Endodermal cell (in vitro differentiated cells): Measurements from ENCODE around the gene CLSTN2. TPM values are rescaled to one million over a fixed set of nuclear protein-coding genes. Genes with fewer than 3 reads are reported as not detected.

ENCODE experiments used
- DNase-seq: peaks from one replicate; pipeline ENCODE4 v3.0.0-alpha.2; 2017
- H3K27ac ChIP-seq: 2 replicates; pipeline ENCODE4 v1.5.1; 2013; ENCODE audit warnings: mild to moderate bottlenecking, low read depth, low read length, moderate library complexity
- H3K27me3 ChIP-seq: 2 replicates; pipeline ENCODE4 v1.6.1; 2013; ENCODE audit warnings: mild to moderate bottlenecking, low read length, moderate library complexity; ENCODE audit not compliant: insufficient read depth, control insufficient read depth, poor library complexity, severe bottlenecking
- H3K36me3 ChIP-seq: 2 replicates; pipeline ENCODE4 v1.7.0; 2013; ENCODE audit warnings: mild to moderate bottlenecking, low read length, moderate library complexity; ENCODE audit not compliant: control insufficient read depth, insufficient read depth
- H3K4me1 ChIP-seq: one replicate; pipeline ENCODE4 v1.7.0; 2013; ENCODE audit warnings: low read length; ENCODE audit not compliant: control insufficient read depth, insufficient read depth
- H3K4me3 ChIP-seq: 2 replicates; pipeline ENCODE4 v1.5.1; 2013; ENCODE audit warnings: mild to moderate bottlenecking, low read length, moderate library complexity
- H3K9ac ChIP-seq: 2 replicates; pipeline ENCODE4 v1.6.1; 2013; ENCODE audit warnings: mild to moderate bottlenecking, low read length, moderate library complexity; ENCODE audit not compliant: poor library complexity, severe bottlenecking; ENCODE audit errors: extremely low read depth
- H3K9me3 ChIP-seq: 2 replicates; pipeline ENCODE4 v1.6.1; 2013; ENCODE audit warnings: mild to moderate bottlenecking, low read length, moderate library complexity; ENCODE audit not compliant: control insufficient read depth
- H3K27ac Mint-ChIP-seq: 2 replicates; pipeline ENCODE4 v1.8.0; 2020; ENCODE audit warnings: mixed read lengths
- H3K27me3 Mint-ChIP-seq: 2 replicates; pipeline ENCODE4 v1.8.0; 2021; ENCODE audit warnings: mild to moderate bottlenecking, mixed read lengths; ENCODE audit not compliant: insufficient read depth
- H3K36me3 Mint-ChIP-seq: 2 replicates; pipeline ENCODE4 v1.8.0; 2020; ENCODE audit warnings: low read depth, mixed read lengths
- H3K4me1 Mint-ChIP-seq: 2 replicates; pipeline ENCODE4 v1.8.0; 2020; ENCODE audit warnings: mixed read lengths
- H3K4me3 Mint-ChIP-seq: 2 replicates; pipeline ENCODE4 v1.8.0; 2020; ENCODE audit warnings: mild to moderate bottlenecking, moderate library complexity, mixed read lengths
- H3K9me3 Mint-ChIP-seq: 2 replicates; pipeline ENCODE4 v1.8.0; 2020; ENCODE audit warnings: mild to moderate bottlenecking, mixed read lengths
- WGBS, 2 experiments: methylation state at CpG; one replicate each; pipeline versions ENCODE4 v1.1.5 to v1.1.7; 2013; ENCODE audit warnings: missing lambda C conversion rate in 2 of 2, mixed read lengths in 1 of 2; ENCODE audit not compliant: insufficient coverage in 1 of 2, insufficient read length in 1 of 2; 5-methylcytosine and 5-hydroxymethylcytosine counted together
- total RNA-seq, 2 donors: library from RNA; stranded (reverse); fragmentation: NEBNext Ultra II Directional in 1 of 2; extraction: Animal tissue kit (Norgen Biotek cat#: 25700) in 1 of 2; gene quantifications; 2 replicates in 1 of 2; 3 replicates in 1 of 2; pipeline ENCODE4 v1.2.1, GENCODE V29; 2021
- TF ChIP-seq, protein P1 (sequence below): fragments of 200-600 bp; sonication (generic); conservative IDR thresholded peaks from 2 replicates; pipeline ENCODE4 v1.5.0; 2021; ENCODE audit warnings: antibody characterized with exemption, mild to moderate bottlenecking

Gene CLSTN2
- total RNA-seq, 2 donors from 2014 or later = 0.13 to 0.42 TPM

DNA sequence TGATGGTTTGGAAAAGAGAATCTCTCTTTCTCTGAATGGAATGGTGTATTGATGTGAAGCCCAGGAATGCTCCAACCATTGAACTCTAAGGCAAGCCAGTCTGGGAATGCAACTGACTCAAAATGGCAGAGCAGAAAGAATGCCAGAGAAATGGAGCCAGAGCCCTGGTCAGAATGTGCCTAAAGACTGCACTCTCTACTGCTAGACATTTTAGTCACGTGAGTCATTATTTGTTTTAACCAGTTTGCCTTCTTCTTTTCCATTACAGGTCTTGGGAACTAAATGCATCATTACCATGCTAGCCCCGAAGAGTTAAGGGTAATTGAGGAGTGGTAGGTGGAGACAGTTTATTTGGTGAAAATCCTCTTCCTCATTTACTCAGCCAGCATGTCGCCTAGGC, 675.6 kb downstream of the CLSTN2 start:
- no peaks in the 10 kb centered on the region for H3K36me3 Mint-ChIP-seq
- Histone ChIP-seq H3K4me1 (no peaks in the 10 kb centered on the region), H3K9ac (no peak overlapping the region), H3K27ac (no peak overlapping the region), H3K9me3 (no peaks in the 10 kb centered on the region), H3K36me3 (no peaks in the 10 kb centered on the region), H3K4me3 (no peak overlapping the region), H3K27me3 (no peaks in the 10 kb centered on the region)
- no peaks in the 10 kb centered on the region for H3K9me3 Mint-ChIP-seq
- TF ChIP-seq, protein P1, sequence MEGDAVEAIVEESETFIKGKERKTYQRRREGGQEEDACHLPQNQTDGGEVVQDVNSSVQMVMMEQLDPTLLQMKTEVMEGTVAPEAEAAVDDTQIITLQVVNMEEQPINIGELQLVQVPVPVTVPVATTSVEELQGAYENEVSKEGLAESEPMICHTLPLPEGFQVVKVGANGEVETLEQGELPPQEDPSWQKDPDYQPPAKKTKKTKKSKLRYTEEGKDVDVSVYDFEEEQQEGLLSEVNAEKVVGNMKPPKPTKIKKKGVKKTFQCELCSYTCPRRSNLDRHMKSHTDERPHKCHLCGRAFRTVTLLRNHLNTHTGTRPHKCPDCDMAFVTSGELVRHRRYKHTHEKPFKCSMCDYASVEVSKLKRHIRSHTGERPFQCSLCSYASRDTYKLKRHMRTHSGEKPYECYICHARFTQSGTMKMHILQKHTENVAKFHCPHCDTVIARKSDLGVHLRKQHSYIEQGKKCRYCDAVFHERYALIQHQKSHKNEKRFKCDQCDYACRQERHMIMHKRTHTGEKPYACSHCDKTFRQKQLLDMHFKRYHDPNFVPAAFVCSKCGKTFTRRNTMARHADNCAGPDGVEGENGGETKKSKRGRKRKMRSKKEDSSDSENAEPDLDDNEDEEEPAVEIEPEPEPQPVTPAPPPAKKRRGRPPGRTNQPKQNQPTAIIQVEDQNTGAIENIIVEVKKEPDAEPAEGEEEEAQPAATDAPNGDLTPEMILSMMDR = no peak
- H3K27ac Mint-ChIP-seq = no peak overlapping the region
- 84 to 92% methylated on average over 2 to 3 of the region's 3 CpGs for WGBS, 2 experiments
- H3K27me3 Mint-ChIP-seq = peaks cover 20% of the 10 kb centered on the region
- H3K4me3 Mint-ChIP-seq = no peak overlapping the region
- no peak for DNase-seq
- peaks cover 8% of the 10 kb centered on the region for H3K4me1 Mint-ChIP-seq

DNA sequence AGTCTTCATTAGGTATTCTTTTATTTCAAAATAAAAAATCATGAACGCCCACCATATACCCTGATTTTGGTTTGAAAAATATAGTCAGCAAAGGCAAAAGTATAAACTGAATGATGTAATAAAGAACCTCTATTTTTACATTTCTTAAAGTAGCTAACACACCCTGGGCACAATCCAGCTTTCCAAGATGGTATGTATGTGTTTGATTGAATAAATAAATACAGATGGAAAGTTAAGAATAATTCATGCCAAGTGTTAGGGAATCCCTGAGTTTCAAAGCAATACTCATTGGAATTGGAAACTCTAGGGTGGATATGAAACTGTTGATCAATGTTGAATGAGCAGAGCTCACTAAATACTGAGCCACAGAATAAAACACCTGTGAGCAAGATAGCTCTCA, 679.0 kb downstream of the CLSTN2 start:
- TF ChIP-seq, protein P1 = no peak
- WGBS, 2 experiments = 100% methylated on average over 1 of the region's 1 CpG; no CpG with 5 or more reads in 1 of the 2 experiments
- H3K4me3 ChIP-seq = no peak overlapping the region

DNA sequence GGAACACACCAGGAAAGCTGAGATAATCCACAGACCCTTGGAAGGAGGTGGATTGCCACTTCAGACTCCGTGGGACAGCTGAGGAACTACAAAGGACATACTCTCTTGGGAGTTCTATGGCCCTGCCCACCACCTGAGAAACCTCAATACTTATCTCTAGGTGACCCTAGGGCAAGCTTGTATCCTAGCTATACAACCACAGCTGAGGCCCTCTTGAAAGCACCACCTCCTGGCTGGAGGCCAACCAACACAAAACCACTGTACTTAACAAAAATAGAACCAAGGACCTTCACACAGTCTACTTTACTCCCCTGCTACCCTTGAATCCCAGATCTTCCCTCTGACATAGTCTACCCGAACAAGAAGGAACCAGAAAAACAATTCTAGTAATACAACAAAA, 682.1 kb downstream of the CLSTN2 start:
- H3K4me1 ChIP-seq = no peaks in the 10 kb centered on the region
- H3K4me3 ChIP-seq = no peak overlapping the region
- H3K27me3 ChIP-seq = no peaks in the 10 kb centered on the region
- H3K9me3 ChIP-seq = peaks cover 12% of the 10 kb centered on the region
- no peak for DNase-seq
- Mint-ChIP-seq H3K27me3 (peaks cover 8% of the 10 kb centered on the region), H3K27ac (no peak overlapping the region), H3K9me3 (no peaks in the 10 kb centered on the region), H3K4me3 (no peak overlapping the region), H3K36me3 (no peaks in the 10 kb centered on the region), H3K4me1 (no peaks in the 10 kb centered on the region)
- H3K36me3 ChIP-seq = no peaks in the 10 kb centered on the region
- WGBS, 2 experiments = 87% methylated on average over 2 of the region's 2 CpGs; no CpG with 5 or more reads in 1 of the 2 experiments
- TF ChIP-seq, protein P1 = no peak
- H3K27ac ChIP-seq = no peak overlapping the region
- no peak overlapping the region for H3K9ac ChIP-seq

More for the DNA sequence above, 679.0 kb downstream of the CLSTN2 start:
- H3K4me1 ChIP-seq = no peaks in the 10 kb centered on the region
- H3K27me3 ChIP-seq = no peaks in the 10 kb centered on the region
- no peak for DNase-seq
- no peak overlapping the region for H3K9ac ChIP-seq
- Mint-ChIP-seq H3K9me3 (no peaks in the 10 kb centered on the region), H3K27ac (no peak overlapping the region), H3K4me3 (no peak overlapping the region), H3K27me3 (peaks cover 13% of the 10 kb centered on the region), H3K36me3 (no peaks in the 10 kb centered on the region), H3K4me1 (peaks cover 8% of the 10 kb centered on the region)
- H3K36me3 ChIP-seq = no peaks in the 10 kb centered on the region
- H3K27ac ChIP-seq = no peak overlapping the region
- peaks cover 12% of the 10 kb centered on the region for H3K9me3 ChIP-seq
